Common myeloid progenitor, CD34-positive (primary cell): ENCODE results near the gene CD300LF.

ENCODE experiments used
- CTCF ChIA-PET: fragments of 350-600 bp; sonication (Branson Sonifier 250); formaldehyde crosslinking; loops from one replicate; lab custom pipeline; 2021; ENCODE audit warnings: antibody characterized with exemption; lab: Charles Lee
- POLR2A ChIA-PET: fragments of 350-600 bp; sonication (Branson Sonifier 250); formaldehyde crosslinking; loops from one replicate; lab custom pipeline; 2021; ENCODE audit warnings: antibody characterized with exemption; lab: Charles Lee
- DNase-seq, 3 donors: peaks; one replicate each; pipeline versions ENCODE4 v3.0.0 to v3.0.0-alpha.2; 2013
- H3K27ac ChIP-seq, 2 experiments: 1 replicate in 1 of 2; 2 replicates in 1 of 2; pipeline ENCODE4 v1.7.0; 2013; ENCODE audit warnings: inconsistent platforms in 2 of 2, low read length in 2 of 2, mild to moderate bottlenecking in 2 of 2, low read depth in 1 of 2, moderate library complexity in 1 of 2; ENCODE audit not compliant: severe bottlenecking in 2 of 2, insufficient read depth in 1 of 2, poor library complexity in 1 of 2
- H3K27me3 ChIP-seq, 5 experiments: replicated peaks in 2 of 5; 1 replicate in 3 of 5; 2 replicates in 2 of 5; pipeline versions ENCODE4 v1.6.1 to v1.7.0; 2013; ENCODE audit warnings: low read length in 4 of 5, mild to moderate bottlenecking in 2 of 5, moderate library complexity in 2 of 5, inconsistent platforms in 1 of 5; ENCODE audit not compliant: insufficient read depth in 5 of 5, control insufficient read depth in 4 of 5
- H3K36me3 ChIP-seq, 4 experiments: 1 replicate in 2 of 4; 2 replicates in 2 of 4; pipeline versions ENCODE4 v1.6.1 to v1.7.0; 2013; ENCODE audit warnings: low read length in 3 of 4, control low read depth in 1 of 4, mild to moderate bottlenecking in 1 of 4; ENCODE audit not compliant: control insufficient read depth in 4 of 4, insufficient read depth in 4 of 4
- H3K4me1 ChIP-seq, 4 experiments: 1 replicate in 3 of 4; 2 replicates in 1 of 4; pipeline versions ENCODE4 v1.6.1 to v1.7.1; 2013; ENCODE audit warnings: low read length in 3 of 4, mild to moderate bottlenecking in 3 of 4, control low read depth in 1 of 4, inconsistent platforms in 1 of 4, moderate library complexity in 1 of 4; ENCODE audit not compliant: control insufficient read depth in 4 of 4, insufficient read depth in 4 of 4; ENCODE audit errors: control extremely low read depth in 1 of 4
- H3K4me3 ChIP-seq, 7 experiments: 1 replicate in 4 of 7; 2 replicates in 3 of 7; pipeline versions ENCODE4 v1.5.1 to v1.7.0; 2013; ENCODE audit warnings: mild to moderate bottlenecking in 7 of 7, low read length in 6 of 7, moderate library complexity in 6 of 7, inconsistent platforms in 2 of 7, low read depth in 2 of 7, control low read depth in 1 of 7; ENCODE audit not compliant: insufficient read depth in 4 of 7, control insufficient read depth in 1 of 7; ENCODE audit errors: extremely low read depth in 1 of 7
- H3K9me3 ChIP-seq, 5 experiments: 1 replicate in 4 of 5; 2 replicates in 1 of 5; pipeline versions ENCODE4 v1.6.1 to v1.7.1; 2013; ENCODE audit warnings: low read length in 4 of 5, mild to moderate bottlenecking in 2 of 5, inconsistent platforms in 1 of 5, low read depth in 1 of 5, moderate library complexity in 1 of 5; ENCODE audit not compliant: control insufficient read depth in 4 of 5, insufficient read depth in 2 of 5; ENCODE audit errors: control extremely low read depth in 1 of 5
- WGBS: methylation state at CpG from one replicate; pipeline ENCODE4 v1.1.5; 2013; ENCODE audit not compliant: insufficient coverage; 5-methylcytosine and 5-hydroxymethylcytosine counted together

Gene CD300LF

DNA sequence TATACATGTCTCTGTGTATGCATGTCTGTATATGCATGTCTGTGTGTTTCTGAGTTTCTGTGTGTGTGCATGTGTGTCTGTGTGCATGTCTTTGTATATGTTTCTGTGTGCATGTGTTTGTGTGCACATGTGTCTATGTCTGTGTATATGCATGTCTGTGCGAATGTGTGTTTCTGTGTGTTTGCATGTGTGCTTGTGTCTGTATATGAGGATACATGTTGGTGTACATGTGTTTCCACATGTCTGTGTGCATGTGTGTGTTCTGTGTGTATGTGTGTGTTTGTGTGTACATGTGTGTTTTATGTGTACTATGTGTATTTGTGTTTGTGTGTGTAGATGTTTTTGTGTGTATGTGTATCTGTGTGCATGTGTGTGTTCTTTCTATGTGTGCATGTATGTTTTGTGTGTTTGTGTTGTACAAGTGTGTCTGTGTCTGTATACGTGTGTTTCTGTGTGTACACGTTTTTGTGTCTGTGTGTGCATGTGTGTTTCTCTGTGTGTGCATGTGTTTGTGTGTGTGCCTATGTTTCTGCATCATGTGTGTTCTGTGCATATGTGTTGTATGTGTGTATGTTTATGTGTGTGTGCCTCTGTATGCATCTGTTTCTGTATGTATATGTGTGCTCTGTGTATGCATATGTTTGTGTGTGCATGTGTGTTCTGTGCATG lies 15.4 kb upstream of the CD300LF start:
- H3K27ac ChIP-seq = no peak overlapping the region
- H3K4me3 ChIP-seq = no peak overlapping the region
- H3K27me3 ChIP-seq = no peaks in the 10 kb centered on the region
- CTCF ChIA-PET = no interaction called here
- H3K36me3 ChIP-seq = no peaks in the 10 kb centered on the region
- 100% methylated on average over 3 of the region's 3 CpGs for WGBS
- H3K4me1 ChIP-seq = peaks cover 0 to 26% (median 19%) of the 10 kb centered on the region in 4 experiments
- H3K9me3 ChIP-seq = no peaks in the 10 kb centered on the region
- DNase-seq = no peak
- POLR2A ChIA-PET = no interaction called here

DNA sequence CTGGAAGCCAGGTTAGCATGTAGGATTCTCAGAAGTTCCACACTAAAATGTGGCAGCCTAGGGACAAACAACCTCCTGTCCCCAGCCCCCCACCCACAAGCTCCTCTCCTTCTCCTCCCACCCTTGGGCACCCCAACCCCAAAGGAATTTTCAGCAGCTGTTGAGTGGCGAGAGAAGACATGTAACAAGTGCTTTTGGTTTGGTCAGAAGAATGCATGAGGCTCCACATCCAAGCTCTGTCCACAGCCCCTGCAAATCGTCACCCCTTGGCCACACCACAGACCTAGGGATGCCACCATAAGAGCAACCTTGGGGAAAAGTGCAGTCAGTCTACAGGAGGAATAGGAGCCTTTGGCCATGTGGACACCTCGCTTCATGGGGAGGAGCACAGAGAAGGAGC lies 12.4 kb upstream of the CD300LF start:
- DNase-seq = no peak
- no peaks in the 10 kb centered on the region for H3K36me3 ChIP-seq
- H3K4me1 ChIP-seq = peaks cover 0 to 13% (median 6%) of the 10 kb centered on the region in 4 experiments
- ChIA-PET CTCF (interaction anchor here (0.9 to 5.8 kb wide), 4 partner anchors 10 to 68 kb away, joined by 3 to 33 read pairs (median 4); partner anchors contain the start of gene RAB37), POLR2A (interaction anchor here (1.4 kb wide), 1 partner anchor 12 kb away, joined by 4 read pairs; the partner anchor contains the start of gene RAB37)
- 100% methylated on average over 3 of the region's 3 CpGs for WGBS
- no peak overlapping the region for H3K27ac ChIP-seq
- H3K27me3 ChIP-seq = no peaks in the 10 kb centered on the region
- H3K9me3 ChIP-seq = no peaks in the 10 kb centered on the region
- no peak overlapping the region for H3K4me3 ChIP-seq

DNA sequence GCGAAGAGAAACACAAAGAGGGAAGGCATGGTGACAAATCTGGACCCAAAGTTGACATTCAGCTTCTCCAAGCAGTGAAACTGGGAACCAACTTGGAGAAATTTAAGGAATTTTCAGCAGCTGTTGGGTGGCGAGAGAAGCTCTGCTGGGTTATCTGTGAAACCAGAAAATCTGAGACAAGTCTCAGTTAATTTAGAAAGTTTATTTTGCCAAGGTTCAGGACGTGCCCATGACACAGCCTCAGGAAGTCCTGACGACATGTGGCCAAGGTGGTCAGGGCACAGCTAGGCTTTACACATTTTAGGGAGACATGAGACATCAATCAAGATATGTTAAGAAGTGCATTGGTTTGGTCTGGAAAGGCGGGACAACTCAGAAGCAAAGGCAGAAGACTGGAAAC lies 11.2 kb upstream of the CD300LF start:
- CTCF ChIA-PET = interaction anchor here (1.5 to 5.8 kb wide), 3 partner anchors 9 to 66 kb away, joined by 3 to 33 read pairs (median 5); partner anchors contain the start of gene RAB37
- DNase-seq = peak in 1 of 3 donors; percentile 34
- Histone ChIP-seq H3K9me3 (no peaks in the 10 kb centered on the region), H3K27ac (no peak overlapping the region), H3K27me3 (no peaks in the 10 kb centered on the region), H3K36me3 (no peaks in the 10 kb centered on the region), H3K4me1 (peaks cover 0 to 5% (median 0%) of the 10 kb centered on the region in 4 experiments), H3K4me3 (no peak overlapping the region)
- POLR2A ChIA-PET = interaction anchor here (1.4 kb wide), 1 partner anchor 13 kb away, joined by 4 read pairs; the partner anchor contains the start of gene RAB37
- 58% methylated on average over 5 of the region's 5 CpGs for WGBS

DNA sequence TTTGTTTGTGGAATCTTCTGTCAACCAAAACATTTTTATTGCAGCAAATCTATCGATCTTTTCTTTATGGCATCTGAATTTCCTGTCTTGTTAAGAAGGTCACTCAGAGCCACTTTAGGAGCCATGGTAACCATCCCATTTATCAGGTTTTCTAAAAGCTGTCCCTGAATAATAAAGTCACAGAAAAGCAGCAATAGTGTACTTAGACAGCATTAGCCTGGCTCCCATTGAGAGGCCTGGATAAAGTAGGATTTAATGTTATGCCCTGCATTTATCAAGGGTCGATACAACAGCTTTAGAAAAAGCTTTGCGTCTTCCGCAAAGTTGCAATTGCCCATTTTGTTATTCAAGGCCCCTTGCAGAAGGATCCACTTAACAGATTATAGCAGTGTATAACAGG lies 10.1 kb upstream of the CD300LF start:
- Histone ChIP-seq H3K9me3 (no peaks in the 10 kb centered on the region), H3K27ac (no peak overlapping the region), H3K36me3 (no peaks in the 10 kb centered on the region), H3K4me3 (no peak overlapping the region), H3K27me3 (no peaks in the 10 kb centered on the region), H3K4me1 (peaks cover 0 to 5% (median 0%) of the 10 kb centered on the region in 4 experiments)
- 94% methylated on average over 4 of the region's 4 CpGs for WGBS
- CTCF ChIA-PET = interaction anchor here (0.9 to 5.8 kb wide), 2 partner anchors 14 to 65 kb away, joined by 3 to 33 read pairs; partner anchors contain the start of gene RAB37
- POLR2A ChIA-PET = no interaction called here
- no peak for DNase-seq

DNA sequence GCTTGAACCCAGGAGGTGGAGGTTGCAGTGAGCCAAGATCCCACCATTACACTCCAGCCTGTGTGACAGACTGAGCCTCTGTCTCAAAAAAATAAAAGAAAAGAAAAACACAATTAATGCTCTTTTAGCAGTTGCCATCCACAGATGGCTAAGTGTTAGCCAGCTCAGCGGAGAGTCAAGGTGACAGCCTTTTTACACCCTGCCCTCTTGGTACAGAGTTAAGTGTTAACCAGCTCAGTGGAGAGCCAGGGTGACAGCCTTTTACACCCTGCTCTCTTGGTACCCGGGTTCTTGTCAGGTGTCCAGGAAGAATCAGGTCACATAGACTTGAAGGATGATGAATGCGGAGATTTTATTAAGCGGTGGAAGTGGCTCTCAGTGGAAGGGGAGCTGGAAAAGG lies 7.8 kb upstream of the CD300LF start:
- no peaks in the 10 kb centered on the region for H3K9me3 ChIP-seq
- no peak overlapping the region for H3K4me3 ChIP-seq
- no peak overlapping the region for H3K27ac ChIP-seq
- DNase-seq = no peak
- H3K36me3 ChIP-seq = no peaks in the 10 kb centered on the region
- POLR2A ChIA-PET = no interaction called here
- H3K4me1 ChIP-seq = peaks cover 0 to 5% (median 0%) of the 10 kb centered on the region in 4 experiments
- 97% methylated on average over 3 of the region's 4 CpGs for WGBS
- CTCF ChIA-PET = interaction anchor here (2.4 kb wide), 1 partner anchor 17 kb away, joined by 11 read pairs; the partner anchor contains the start of gene RAB37
- no peaks in the 10 kb centered on the region for H3K27me3 ChIP-seq

DNA sequence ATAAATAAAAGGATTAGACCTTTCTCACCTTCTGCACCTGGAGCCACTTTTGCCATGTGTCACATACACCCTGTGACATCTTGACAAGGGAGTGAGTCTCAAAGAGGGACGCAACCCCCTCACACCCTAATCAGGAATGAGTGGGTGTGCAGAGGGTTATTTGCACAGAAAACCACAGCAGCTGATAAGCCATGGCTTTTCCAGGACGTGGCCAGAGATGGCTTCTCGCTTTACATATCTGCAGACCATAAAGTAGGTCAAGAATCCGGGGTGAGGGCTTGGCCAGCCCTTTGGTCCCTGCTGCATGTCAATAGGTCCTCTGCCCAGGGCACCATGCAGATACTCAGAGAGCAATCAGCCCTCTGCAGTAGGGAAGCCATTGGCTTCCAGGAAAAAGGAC lies 2.4 kb upstream of the CD300LF start:
- H3K4me1 ChIP-seq = peaks cover 2 to 36% (median 26%) of the 10 kb centered on the region in 4 experiments
- H3K27me3 ChIP-seq = no peaks in the 10 kb centered on the region
- 75% methylated on average over 4 of the region's 4 CpGs for WGBS
- CTCF ChIA-PET = interaction anchor here (1.4 to 6.2 kb wide), 2 partner anchors 9 to 22 kb away, joined by 3 to 39 read pairs; partner anchors contain the start of gene RAB37
- POLR2A ChIA-PET = no interaction called here
- H3K4me3 ChIP-seq = no peak overlapping the region
- no peaks in the 10 kb centered on the region for H3K36me3 ChIP-seq
- H3K27ac ChIP-seq = no peak overlapping the region
- DNase-seq = no peak
- no peaks in the 10 kb centered on the region for H3K9me3 ChIP-seq
